ENCODE data around the gene PNPLA2.

PNPLA2 gene

DNA sequence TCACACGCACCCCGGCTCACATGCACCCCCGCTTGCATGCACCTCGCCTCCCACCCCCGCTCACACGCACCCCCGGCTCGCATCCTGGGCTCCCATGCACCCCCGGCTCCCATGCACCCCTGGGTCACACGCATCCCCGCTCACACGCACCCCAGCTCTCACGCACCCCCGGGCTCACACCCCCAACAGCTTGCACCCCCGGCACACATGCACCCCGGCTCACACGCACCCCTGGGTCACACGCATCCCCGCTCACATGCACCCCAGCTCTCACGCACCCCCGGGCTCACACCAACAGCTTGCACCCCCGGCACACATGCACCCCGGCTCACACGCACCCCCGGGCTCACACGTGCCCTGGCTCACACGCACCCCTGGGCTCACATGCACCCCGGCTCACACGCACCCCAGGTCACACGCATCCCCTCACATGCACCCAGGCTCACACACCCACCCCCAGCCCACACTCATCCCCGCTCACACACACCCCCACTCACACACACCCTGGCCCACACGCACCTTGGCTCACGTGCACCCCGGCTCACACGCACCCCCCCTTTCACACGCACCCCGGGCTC is 40.1 kb downstream of the PNPLA2 start:
- no peak for DNase-seq (ENCODE audit: low read depth in 2 of 2)
- H3K4me3 ChIP-seq (replicated peaks in 1 of 2; ENCODE audit: low read depth in 2 of 2, low read length in 2 of 2): no peak overlapping the region
- TF ChIP-seq, protein P1, sequence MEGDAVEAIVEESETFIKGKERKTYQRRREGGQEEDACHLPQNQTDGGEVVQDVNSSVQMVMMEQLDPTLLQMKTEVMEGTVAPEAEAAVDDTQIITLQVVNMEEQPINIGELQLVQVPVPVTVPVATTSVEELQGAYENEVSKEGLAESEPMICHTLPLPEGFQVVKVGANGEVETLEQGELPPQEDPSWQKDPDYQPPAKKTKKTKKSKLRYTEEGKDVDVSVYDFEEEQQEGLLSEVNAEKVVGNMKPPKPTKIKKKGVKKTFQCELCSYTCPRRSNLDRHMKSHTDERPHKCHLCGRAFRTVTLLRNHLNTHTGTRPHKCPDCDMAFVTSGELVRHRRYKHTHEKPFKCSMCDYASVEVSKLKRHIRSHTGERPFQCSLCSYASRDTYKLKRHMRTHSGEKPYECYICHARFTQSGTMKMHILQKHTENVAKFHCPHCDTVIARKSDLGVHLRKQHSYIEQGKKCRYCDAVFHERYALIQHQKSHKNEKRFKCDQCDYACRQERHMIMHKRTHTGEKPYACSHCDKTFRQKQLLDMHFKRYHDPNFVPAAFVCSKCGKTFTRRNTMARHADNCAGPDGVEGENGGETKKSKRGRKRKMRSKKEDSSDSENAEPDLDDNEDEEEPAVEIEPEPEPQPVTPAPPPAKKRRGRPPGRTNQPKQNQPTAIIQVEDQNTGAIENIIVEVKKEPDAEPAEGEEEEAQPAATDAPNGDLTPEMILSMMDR (IDR thresholded peaks at IDR 0.05; ENCODE audit: low read depth, low read length): no peak

DNA sequence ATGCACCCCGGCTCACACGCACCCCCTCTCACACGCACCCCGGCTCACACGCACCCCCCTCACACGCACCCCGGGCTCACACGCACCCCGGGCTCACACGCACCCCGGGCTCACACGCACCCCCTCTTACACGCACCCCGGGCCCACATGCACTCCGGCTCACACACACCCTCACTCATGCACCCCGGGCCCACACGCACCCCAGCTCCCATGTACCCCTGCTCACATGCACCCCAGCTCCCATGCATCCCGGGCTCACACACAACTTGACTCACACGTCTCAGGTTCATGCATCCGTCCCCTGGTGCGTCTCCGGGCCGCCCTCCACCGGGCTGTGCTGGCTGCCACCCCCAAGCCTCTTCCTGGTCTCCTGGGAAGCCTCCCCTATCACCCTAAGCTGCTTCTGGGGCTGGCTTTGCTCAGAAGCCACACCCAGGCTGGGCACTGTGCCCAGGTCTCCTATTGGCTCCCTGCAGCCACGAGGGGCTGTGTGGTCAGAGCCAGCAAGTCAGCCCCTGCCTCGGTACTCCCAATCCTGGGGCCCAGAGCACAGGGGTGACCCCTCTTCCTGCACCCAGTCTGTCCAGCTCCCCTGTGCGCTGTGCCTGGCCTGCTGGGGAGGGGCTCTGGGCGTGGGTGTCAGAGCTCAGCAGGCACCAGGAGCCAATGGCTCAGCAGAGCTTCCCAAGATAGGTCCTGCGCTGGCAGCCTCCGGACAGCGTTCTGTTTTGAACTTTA is 40.8 kb downstream of the PNPLA2 start:
- TF ChIP-seq, protein P1 (IDR thresholded peaks at IDR 0.05; ENCODE audit: low read depth, low read length): no peak
- peak overlapping the region in 1 of 2 donors; percentile 37 for H3K4me3 ChIP-seq (replicated peaks in 1 of 2; ENCODE audit: low read depth in 2 of 2, low read length in 2 of 2)
- peak; percentile 82 to 96 for DNase-seq (ENCODE audit: low read depth in 2 of 2)

DNA sequence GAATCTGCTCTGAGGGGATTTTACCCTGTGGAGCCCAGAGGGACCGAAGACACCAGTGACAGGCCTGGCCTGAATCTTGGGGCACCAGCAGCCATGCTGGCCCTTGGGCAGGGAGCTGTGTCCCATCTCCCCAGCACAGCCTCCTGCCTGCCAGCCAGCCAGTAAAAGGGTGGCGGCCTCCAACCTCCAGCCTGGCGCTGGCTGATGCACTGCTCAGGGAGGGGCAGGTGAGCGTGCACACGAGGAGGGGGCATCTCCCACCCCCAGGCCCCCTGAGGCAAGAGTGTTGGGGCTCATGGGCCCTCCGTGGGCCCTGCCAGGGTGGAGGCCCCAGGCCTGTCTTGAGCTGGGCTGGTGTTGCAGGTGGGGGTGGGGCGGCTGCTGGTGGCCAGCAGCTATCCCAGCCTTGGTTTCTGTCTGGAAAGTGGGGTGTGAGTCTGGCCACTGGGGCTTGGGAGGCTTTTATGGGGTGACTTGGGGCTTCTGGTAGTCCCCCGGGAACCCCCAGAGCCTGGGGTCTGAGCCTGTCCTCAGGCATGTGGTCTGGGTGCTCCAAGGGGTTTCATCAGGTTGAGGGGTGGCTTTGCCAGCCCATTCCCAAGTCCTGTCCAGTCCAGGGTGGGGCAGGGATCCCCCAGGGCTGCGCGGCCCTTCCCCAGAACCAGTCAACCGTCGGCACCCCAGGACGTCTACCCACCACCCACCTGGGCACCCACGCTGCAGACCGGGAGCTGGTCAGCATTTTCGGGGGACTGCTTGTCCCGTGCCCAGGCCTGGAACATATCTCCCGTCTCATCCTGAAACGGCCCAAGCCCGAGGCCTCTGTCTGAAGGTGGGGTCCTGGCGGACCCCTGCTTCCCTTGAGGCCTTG is 41.8 kb downstream of the PNPLA2 start:
- TF ChIP-seq, protein P1 (IDR thresholded peaks at IDR 0.05; ENCODE audit: low read depth, low read length): no peak
- H3K4me3 ChIP-seq (replicated peaks in 1 of 2; ENCODE audit: low read depth in 2 of 2, low read length in 2 of 2): no peak overlapping the region
- no peak for DNase-seq (ENCODE audit: low read depth in 2 of 2)

DNA sequence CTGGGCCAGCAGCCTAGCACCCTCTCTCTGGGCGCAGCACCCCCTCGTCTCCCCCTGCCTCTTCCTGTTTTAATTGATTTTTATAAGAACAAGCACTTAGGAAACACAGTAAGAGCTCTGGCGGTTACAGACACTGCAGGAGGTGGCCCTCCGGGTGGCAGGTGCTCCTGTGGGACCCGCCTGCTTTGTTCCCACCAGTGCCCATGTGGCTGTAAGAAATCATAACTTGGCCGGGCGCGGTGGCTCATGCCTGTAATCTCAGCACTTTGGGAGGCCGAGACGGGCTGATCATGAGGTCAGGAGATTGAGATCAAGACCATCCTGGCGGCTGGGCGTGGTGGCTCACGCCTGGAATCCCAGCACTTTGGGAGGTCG is 42.4 kb downstream of the PNPLA2 start:
- H3K4me3 ChIP-seq (replicated peaks in 1 of 2; ENCODE audit: low read depth in 2 of 2, low read length in 2 of 2): no peak overlapping the region
- TF ChIP-seq, protein P1 (IDR thresholded peaks at IDR 0.05; ENCODE audit: low read depth, low read length): no peak
- DNase-seq (ENCODE audit: low read depth in 2 of 2): no peak

DNA sequence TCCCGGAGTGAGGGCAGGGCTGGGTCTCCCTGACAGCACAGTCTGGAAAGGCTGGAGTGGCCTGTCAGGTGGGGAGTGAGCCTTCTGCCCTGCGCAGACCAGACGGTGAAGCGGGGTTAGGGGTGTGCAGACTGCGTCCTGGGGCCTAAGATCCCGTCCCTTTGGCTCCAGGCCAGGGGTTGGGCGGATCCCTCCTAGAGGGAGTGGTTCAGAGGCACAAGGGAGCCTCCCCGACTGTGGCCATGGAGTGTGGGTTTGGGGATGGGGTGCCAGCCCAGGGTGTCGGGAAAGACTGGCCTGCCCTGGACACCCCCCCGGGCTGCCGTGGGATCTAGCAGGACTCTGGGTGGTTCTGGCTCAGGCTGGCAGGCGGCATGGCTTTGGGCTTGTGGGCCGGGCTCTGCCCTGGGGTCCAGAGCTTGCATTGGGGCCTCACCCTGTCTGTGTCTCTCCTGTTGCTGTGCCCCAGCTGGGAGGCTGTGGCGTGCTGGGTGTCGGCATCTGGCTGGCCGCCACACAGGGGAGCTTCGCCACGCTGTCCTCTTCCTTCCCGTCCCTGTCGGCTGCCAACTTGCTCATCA is 43.5 kb downstream of the PNPLA2 start:
- H3K4me3 ChIP-seq (replicated peaks in 1 of 2; ENCODE audit: low read depth in 2 of 2, low read length in 2 of 2): no peak overlapping the region
- TF ChIP-seq, protein P1 (IDR thresholded peaks at IDR 0.05; ENCODE audit: low read depth, low read length): no peak
- DNase-seq (ENCODE audit: low read depth in 2 of 2): no peak

DNA sequence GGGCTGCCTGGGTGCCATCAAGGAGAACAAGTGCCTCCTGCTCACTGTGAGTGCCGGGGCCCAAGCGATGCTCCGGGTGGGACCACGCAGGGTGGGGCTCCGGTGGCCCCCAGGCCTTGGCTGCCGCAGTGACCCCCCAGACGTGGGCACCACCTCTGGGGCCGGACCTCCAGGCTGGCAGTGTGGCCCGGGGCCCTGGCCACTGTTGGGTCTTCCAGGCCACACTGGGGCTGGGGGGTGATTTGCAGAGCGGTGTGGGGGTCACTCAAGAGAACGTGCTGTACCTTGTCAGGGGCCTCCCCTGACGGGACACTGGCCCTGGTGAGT is 43.9 kb downstream of the PNPLA2 start:
- TF ChIP-seq, protein P1 (IDR thresholded peaks at IDR 0.05; ENCODE audit: low read depth, low read length): no peak
- no peak for DNase-seq (ENCODE audit: low read depth in 2 of 2)
- no peak overlapping the region for H3K4me3 ChIP-seq (replicated peaks in 1 of 2; ENCODE audit: low read depth in 2 of 2, low read length in 2 of 2)

Measured in cardiac fibroblast (primary cell).